KMS-11 (cell line): ENCODE measurements around the gene AP2M1.

Source experiments
- H2AFZ ChIP-seq: fragments of 200-600 bp; sonication (generic); 2 replicates; pipeline ENCODE4 v1.6.1; 2016; ENCODE audit warnings: antibody characterized with exemption, mixed run types, low read depth
- H3K27ac ChIP-seq: fragments of 200-600 bp; sonication (generic); 2 replicates; pipeline ENCODE4 v1.6.1; 2016; ENCODE audit warnings: mild to moderate bottlenecking, mixed run types
- H3K27me3 ChIP-seq: fragments of 200-600 bp; sonication (generic); 2 replicates; pipeline ENCODE4 v1.6.1; 2017; ENCODE audit warnings: mild to moderate bottlenecking, low read depth, mixed run types, moderate library complexity; ENCODE audit not compliant: insufficient read depth
- H3K36me3 ChIP-seq: fragments of 200-600 bp; sonication (generic); 2 replicates; pipeline ENCODE4 v1.6.1; 2017; ENCODE audit warnings: mild to moderate bottlenecking, mixed run types; ENCODE audit not compliant: insufficient read depth
- H3K4me1 ChIP-seq: fragments of 200-600 bp; sonication (generic); 2 replicates; pipeline ENCODE4 v1.6.1; 2016; ENCODE audit warnings: mild to moderate bottlenecking, low read depth, mixed run types; ENCODE audit not compliant: poor library complexity, severe bottlenecking
- H3K4me2 ChIP-seq: fragments of 200-600 bp; sonication (generic); 2 replicates; pipeline ENCODE4 v1.7.0; 2016; ENCODE audit warnings: mild to moderate bottlenecking, mixed run types
- H3K4me3 ChIP-seq: fragments of 200-600 bp; sonication (generic); IDR thresholded peaks from 2 replicates; pipeline ENCODE4 v1.6.1; 2017; ENCODE audit warnings: low read depth, low read length, mixed read lengths; ENCODE audit not compliant: insufficient read depth
- H3K79me2 ChIP-seq: fragments of 200-600 bp; sonication (generic); 2 replicates; pipeline ENCODE4 v1.6.1; 2016; ENCODE audit warnings: low read depth, mixed run types; ENCODE audit not compliant: insufficient read depth
- H3K9ac ChIP-seq: fragments of 200-600 bp; sonication (generic); 2 replicates; pipeline ENCODE4 v1.6.1; 2016; ENCODE audit warnings: mild to moderate bottlenecking, mixed run types
- H4K20me1 ChIP-seq: fragments of 200-600 bp; sonication (generic); 2 replicates; pipeline ENCODE4 v1.6.1; 2016; ENCODE audit warnings: mild to moderate bottlenecking, mixed run types; ENCODE audit not compliant: insufficient read depth
- TF ChIP-seq, protein P1 (sequence below): fragments of 200-600 bp; sonication (generic); conservative IDR thresholded peaks from 2 replicates; pipeline ENCODE4 v1.6.1; 2017; ENCODE audit warnings: low read depth, mild to moderate bottlenecking, antibody characterized with exemption, low read length, moderate library complexity, mixed read lengths

The AP2M1 gene

GRCh38 chr3:184186902-184187207 lies 12.2 kb downstream of the AP2M1 start:
- Histone ChIP-seq H3K79me2 (peaks cover 28% of the 10 kb centered on the region), H3K9ac (peak overlapping the region; percentile 70; the same call in 1 of the 2 replicates), H3K27me3 (no peaks in the 10 kb centered on the region), H3K4me3 (peak overlapping the region; percentile 87), H3K4me2 (peak overlapping the region; percentile 91), H3K27ac (no peak overlapping the region), H3K4me1 (peaks cover 16% of the 10 kb centered on the region), H4K20me1 (no peaks in the 10 kb centered on the region; the same call in 1 of the 2 replicates), H2AFZ (no peak overlapping the region), H3K36me3 (peaks cover 25% of the 10 kb centered on the region; the same call in 1 of the 2 replicates)
- TF ChIP-seq, protein P1, sequence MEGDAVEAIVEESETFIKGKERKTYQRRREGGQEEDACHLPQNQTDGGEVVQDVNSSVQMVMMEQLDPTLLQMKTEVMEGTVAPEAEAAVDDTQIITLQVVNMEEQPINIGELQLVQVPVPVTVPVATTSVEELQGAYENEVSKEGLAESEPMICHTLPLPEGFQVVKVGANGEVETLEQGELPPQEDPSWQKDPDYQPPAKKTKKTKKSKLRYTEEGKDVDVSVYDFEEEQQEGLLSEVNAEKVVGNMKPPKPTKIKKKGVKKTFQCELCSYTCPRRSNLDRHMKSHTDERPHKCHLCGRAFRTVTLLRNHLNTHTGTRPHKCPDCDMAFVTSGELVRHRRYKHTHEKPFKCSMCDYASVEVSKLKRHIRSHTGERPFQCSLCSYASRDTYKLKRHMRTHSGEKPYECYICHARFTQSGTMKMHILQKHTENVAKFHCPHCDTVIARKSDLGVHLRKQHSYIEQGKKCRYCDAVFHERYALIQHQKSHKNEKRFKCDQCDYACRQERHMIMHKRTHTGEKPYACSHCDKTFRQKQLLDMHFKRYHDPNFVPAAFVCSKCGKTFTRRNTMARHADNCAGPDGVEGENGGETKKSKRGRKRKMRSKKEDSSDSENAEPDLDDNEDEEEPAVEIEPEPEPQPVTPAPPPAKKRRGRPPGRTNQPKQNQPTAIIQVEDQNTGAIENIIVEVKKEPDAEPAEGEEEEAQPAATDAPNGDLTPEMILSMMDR: no peak

GRCh38 chr3:184188080-184188479 lies 13.4 kb downstream of the AP2M1 start:
- Histone ChIP-seq H3K36me3 (peaks cover 18% of the 10 kb centered on the region; the same call in 1 of the 2 replicates), H3K4me1 (peaks cover 16% of the 10 kb centered on the region), H3K79me2 (peaks cover 28% of the 10 kb centered on the region), H2AFZ (no peak overlapping the region), H3K27me3 (no peaks in the 10 kb centered on the region), H3K4me3 (no peak overlapping the region), H3K4me2 (no peak overlapping the region), H4K20me1 (no peaks in the 10 kb centered on the region; the same call in 1 of the 2 replicates), H3K9ac (no peak overlapping the region), H3K27ac (no peak overlapping the region)
- TF ChIP-seq, protein P1: no peak

DNA sequence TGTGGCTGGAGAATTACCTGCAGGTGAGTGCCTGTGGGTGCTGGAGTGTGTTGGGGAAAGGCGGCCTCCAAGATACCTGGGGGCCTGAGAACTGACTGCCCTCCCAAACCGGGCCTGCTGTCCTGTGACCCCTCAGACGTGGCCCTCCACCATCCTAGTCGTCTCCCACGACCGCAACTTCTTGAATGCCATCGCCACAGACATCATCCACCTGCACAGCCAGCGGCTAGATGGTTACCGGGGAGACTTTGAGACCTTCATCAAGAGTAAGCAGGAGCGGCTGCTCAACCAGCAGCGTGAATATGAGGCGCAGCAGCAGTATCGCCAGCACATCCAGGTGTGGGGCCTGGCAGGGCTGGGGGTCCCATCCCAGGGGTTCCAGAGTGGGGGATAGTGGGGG lies 14.8 kb downstream of the AP2M1 start:
- H3K27me3 ChIP-seq: no peaks in the 10 kb centered on the region
- H3K4me3 ChIP-seq: no peak overlapping the region
- H3K79me2 ChIP-seq: peaks cover 28% of the 10 kb centered on the region
- no peak overlapping the region for H2AFZ ChIP-seq
- H3K4me2 ChIP-seq: no peak overlapping the region
- no peaks in the 10 kb centered on the region; the same call in 1 of the 2 replicates for H4K20me1 ChIP-seq
- no peak overlapping the region for H3K9ac ChIP-seq
- H3K36me3 ChIP-seq: peaks cover 18% of the 10 kb centered on the region; the same call in 1 of the 2 replicates
- H3K4me1 ChIP-seq: peaks cover 16% of the 10 kb centered on the region
- TF ChIP-seq, protein P1: no peak
- H3K27ac ChIP-seq: no peak overlapping the region

DNA sequence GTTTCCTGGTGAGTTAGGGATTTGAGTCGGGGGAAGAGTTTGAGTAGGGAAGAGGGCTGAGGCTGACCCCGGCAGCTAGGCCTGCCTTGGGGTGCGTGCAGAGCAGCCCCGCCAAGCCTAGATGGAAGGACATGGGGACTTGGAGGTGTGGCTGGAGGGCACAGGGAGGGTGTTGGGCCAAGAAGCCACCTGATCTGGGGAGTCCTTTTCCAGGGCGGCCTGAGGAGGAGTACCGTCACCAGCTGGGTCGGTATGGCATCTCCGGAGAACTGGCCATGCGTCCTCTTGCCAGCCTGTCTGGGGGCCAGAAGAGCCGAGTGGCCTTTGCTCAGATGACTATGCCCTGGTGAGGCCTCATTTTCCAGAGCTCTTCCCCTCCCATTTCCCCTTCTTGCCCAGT lies 18.2 kb downstream of the AP2M1 start:
- H3K36me3 ChIP-seq: peaks cover 18% of the 10 kb centered on the region; the same call in 1 of the 2 replicates
- no peak overlapping the region for H2AFZ ChIP-seq
- peaks cover 11% of the 10 kb centered on the region for H3K79me2 ChIP-seq
- no peaks in the 10 kb centered on the region for H3K27me3 ChIP-seq
- no peaks in the 10 kb centered on the region for H3K4me1 ChIP-seq
- H4K20me1 ChIP-seq: no peaks in the 10 kb centered on the region; the same call in 1 of the 2 replicates
- H3K9ac ChIP-seq: no peak overlapping the region
- H3K4me2 ChIP-seq: no peak overlapping the region
- TF ChIP-seq, protein P1: no peak
- H3K27ac ChIP-seq: no peak overlapping the region
- no peak overlapping the region for H3K4me3 ChIP-seq
